Dermis microvascular lymphatic vessel endothelial cell (primary cell): ENCODE results near the gene KLF16. TPM values are rescaled to one million over a fixed set of nuclear protein-coding genes. Genes with fewer than 3 reads are reported as not detected.
"Not testable (repeated sequence)": the region's sequence is repeated elsewhere in the genome, so short reads cannot be mapped to it uniquely, and the experiment has no call there.

Experiments used
- DNase-seq, 2 donors: peaks; one replicate each; pipeline versions ENCODE4 v3.0.0 to v3.0.0-alpha.2; 2010; ENCODE audit warnings: low read depth in 2 of 2
- total RNA-seq: library from RNA; depleted of rRNA; stranded (reverse); fragments of >200 nt; gene quantifications from 2 replicates; pipeline ENCODE4 v1.2.1, GENCODE V29; 2014

Gene KLF16
- total RNA-seq, result 3.7 and 6.7 TPM in 2 replicates

DNA sequence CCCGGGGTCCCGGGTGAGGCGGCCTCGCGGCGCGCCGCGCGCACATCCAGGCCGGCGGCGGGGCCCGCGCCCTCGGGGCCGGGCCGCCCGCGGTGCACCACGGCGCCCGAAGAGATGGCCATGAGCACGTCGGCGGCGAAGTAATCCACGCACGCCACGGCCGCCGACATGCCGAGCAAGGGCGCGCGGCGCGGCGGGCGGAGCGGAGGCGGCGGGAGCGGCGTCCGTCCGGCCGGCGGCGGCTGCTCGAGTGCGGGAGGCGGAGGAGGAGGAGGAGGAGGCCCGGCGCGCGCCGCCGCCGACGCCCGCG, at the start of gene KLF16:
Gene KLF16, minus strand, starts transcription at position 252 of the 310 bp plus-strand sequence. Its CDS starts 82 bp downstream, at position 170.
- DNase-seq, result no peak

DNA sequence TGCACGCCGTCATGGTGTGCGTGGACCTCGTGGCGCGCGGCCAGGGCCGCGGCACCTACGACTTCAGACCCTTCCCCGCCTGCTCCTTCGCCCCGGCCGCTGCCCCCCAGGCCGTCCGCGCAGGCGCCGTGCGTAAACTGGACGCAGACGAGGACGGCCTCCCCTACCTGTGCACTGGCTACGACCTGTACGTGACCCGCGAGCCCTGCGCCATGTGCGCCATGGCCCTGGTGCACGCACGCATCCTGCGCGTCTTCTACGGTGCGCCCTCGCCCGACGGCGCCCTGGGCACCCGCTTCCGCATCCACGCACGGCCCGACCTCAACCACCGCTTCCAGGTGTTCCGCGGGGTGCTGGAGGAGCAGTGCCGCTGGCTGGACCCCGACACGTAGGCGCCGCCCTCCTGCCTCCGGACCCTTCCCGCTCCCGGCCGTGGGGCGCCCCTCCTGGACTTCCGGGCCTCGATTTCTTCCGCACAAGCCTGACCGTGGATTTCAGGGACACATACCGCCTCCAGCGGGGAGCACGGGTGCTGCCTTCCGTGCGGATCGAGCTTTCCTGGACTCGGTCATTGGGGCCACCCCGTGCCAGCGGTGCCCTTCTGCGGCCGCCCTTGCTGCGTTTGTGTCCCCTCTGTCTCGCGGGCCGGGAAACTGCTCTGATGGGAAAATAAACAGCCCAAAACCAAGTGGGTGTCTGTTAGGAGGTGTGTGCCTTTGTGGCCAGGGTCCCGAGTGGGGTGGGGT, 49.6 kb upstream of the KLF16 start:
- DNase-seq, result no peak

DNA sequence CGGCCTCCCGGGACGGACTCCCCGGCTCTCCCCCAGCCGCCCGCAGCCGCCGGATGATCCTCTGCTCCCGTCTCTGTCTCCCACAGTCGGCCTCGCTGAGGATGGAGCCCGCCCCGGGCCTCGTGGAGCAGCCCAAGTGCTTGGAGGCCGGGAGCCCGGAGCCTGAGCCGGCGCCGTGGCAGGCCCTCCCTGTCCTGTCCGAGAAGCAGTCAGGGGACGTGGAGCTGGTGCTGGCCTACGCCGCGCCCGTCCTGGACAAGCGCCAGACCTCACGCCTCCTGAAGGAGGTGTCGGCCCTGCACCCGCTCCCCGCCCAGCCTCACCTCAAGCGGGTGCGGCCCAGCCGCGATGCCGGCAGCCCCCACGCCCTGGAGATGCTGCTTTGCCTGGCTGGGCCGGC, 48.6 kb upstream of the KLF16 start:
- DNase-seq, result no peak

DNA sequence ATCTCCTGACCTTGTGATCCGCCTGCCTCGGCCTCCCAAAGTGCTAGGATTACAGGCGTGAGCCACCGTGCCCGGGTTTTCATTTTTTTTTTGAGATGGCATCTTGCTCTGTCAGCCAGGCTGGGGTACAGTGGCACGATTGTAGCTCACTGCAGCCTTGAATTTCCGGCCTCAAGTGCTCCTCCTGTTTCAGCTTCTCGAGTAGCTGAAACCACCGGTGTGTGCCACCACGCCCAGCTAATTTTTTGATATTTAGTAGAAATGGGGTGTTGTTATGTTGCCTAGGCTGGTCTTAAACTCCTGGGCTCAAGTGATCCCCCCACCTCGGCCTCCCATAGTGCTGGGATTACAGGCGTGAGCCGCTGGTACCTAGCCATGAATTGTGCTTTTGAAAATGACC, 47.7 kb upstream of the KLF16 start:
- DNase-seq, result no peak

DNA sequence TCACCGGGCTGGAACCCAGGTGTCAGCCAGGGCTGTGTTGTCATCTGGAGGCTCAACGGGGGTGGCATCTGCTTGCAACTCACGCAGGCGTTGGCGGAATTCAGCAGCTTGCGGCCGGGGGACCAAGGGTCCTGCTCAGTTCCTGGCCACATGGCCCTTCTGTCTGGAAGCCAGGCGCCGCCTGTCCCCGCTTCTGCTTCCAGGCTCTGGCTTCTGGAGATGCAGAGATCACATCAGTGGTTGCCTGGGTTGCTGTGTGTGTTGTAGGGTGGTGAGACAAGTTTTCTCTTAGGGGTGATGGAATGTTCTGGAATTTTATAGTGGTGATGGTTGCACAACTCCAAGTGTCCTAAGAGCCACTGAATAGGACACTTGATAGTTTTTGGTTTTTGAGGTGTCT, 46.8 kb upstream of the KLF16 start:
- DNase-seq, result no peak

DNA sequence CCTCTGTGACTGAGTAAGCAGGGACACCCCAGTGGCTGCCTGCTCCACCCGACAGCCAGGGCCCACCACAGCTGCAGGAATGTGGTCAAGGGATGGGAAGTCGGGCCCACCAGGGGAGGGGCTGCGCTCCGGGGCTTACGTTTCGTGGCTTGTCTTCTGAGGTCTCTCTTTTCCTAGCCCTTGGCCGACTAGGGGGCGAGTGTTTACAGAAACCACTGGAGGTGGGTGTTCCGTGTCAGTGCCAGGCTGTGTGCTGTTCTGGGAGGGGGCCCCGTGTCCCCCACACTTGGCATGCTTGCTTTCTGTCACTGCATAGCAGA, 46.3 kb upstream of the KLF16 start:
- no peak for DNase-seq

DNA sequence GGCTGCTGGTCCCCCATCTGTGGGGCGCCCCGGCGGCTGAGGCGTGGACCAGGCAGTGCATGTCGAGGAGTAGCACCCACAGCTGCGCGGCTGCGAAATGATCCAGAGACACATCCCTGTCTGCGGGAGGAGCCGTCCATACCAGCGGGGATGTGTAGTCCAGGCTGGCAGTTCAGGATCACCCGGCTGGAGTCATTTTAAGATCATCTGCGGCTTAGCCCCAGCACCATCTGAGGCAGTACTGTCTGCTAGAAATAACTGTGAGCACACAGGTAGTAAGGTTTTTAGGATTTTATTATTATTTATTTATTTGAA, 44.9 kb upstream of the KLF16 start:
- no peak for DNase-seq

DNA sequence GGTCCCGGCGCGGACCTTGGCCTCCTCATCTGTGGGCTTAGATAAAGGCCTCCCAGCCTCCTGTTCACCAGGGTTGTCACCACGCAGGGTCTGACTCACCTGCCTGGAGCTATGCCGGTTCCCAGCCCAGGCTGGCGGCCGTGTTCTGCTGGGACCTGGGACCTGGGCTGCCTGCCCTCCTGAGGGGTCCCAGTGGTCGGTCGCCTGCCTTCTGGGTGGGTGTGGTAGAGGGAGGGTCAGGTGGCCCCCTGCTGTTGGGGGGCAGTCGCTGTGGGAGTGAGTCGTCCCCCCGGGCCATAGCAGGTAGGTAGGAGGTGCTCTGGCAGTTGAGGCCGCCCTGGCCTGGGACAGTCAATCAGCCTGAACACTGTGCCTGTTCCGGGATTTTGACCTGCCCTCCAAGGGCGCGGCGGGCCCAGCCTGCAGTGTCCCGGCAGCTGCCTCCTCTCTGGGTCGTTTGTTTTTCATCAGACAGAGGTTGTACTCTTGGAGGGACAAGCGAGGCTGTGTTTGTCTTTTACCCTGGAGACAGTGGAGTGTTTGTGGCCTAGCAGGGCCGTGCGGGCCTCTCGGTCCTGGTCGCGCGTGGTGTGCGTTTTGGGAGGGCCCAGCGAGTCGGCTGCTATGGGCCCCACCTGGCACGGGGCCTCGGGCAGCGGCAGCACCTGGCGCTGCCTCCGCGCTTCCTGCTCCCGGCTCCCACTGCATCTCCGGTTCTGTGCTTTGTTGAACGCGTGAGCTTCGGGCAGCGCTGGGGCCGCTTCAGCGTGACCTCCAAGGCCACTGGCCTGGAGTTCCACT, 44.4 kb upstream of the KLF16 start:
- DNase-seq, result no peak

DNA sequence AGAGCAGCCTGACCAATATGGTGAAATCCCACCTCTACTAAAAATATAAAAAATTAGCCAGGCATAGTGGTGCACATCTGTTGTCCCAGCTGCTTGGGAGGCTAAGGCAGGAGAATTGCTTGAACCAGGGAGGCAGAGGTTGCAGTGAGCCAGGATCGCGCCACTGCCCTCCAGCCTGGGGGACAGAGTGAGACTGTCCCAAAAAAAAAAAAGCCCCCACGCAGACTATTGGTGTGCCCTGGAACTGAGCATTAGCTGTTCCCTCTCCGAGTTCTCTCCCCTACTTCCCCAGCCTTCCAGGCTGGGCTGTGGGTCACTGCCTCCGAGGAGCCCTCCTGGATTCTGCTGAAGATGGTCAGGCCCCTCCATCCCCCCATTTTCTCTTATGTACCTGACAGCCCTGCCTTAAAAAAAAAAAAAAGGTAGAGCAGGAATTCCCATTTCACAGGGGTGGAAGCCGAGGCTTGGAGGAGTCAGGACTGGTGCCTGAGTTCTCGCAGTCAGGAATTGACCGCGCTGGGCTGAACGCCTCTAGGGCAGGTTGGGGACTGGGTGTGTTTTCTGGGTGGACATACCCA, 43.7 kb upstream of the KLF16 start:
- no peak for DNase-seq

DNA sequence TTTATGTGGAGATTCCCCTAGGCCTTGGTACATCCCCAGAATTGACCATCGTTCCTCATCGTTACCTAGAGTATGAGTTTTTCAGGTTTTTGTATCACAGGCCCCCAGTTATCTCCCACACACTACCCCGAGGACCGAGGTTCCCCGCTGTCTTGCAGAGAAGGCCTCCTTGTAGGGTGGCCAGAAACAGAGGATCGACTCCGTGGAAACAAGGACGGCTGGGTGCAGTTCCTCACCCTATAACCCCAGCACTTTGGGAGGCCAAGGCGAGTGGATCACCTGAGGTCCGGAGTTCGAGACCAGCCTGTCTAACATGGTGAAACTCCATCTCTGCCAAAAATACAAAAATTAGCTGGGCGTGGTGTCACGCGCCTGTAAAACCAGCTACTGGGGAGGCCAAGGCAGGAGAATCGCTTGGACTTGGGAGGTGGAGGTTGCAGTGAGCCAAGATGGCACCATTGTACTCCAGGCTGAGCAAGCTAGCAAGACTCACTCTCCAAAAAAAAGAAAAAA, 42.5 kb upstream of the KLF16 start:
- DNase-seq, result no peak

DNA sequence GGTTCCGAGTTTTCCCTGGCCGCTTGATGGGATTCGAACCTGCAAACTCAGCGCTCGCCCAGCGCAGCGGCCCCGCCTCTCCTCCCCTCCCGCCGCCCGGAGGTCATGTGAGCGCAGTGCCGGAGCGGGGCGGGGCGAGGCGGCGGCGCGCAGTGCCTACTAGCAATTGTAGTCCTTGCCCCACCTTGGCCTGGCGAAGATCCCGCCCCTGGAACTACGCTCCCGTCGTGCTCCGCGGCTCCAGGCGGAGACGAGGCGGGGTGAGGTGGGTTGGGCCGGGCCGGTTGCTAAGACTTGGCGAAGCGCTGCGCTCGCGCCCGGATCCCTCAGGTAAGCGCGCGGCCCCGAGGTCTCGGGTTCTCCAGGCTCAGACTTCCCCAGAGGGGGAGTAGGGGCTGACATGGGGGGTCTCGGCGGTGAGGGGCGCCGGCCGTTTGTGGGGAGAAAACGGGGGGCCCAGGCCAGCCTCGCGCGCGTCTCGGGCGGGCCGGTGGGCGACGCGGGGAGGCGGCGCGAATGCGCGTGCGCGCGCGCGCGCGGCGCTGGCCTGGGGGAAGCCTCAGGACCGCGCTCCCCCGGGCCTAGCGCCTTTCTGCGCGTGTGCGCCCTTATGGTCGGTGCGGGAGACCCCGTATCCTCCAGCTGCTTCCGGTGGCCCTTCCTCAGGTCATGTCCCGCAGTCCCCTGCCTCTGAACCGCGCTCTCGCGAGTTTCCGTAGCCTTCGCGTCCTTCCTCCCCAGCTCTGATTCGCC, 41.9 kb upstream of the KLF16 start, which contains the start of the genes ADAT3 and SCAMP4:
Gene ADAT3, plus strand, starts transcription at position 290 of the 753 bp plus-strand sequence. CDS start 6,649 bp downstream, outside the sequence.
Gene SCAMP4, plus strand, starts transcription at position 290 of the 753 bp plus-strand sequence. CDS start 9,621 bp downstream, outside the sequence.
- DNase-seq, result peak; percentile 96 to 99

DNA sequence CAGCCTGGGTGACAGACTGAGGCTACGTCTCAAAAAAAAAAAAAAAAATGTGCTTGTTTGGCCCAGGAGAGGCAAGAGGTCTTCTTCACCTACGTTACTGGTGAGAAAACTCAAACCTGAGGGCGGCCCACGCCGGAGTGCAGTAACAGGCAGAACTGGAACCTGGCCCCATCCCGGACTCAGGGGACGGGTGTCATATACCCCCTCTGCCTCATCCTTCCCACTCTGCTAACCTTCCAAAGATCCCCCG, 41.4 kb upstream of the KLF16 start:
- no peak for DNase-seq

DNA sequence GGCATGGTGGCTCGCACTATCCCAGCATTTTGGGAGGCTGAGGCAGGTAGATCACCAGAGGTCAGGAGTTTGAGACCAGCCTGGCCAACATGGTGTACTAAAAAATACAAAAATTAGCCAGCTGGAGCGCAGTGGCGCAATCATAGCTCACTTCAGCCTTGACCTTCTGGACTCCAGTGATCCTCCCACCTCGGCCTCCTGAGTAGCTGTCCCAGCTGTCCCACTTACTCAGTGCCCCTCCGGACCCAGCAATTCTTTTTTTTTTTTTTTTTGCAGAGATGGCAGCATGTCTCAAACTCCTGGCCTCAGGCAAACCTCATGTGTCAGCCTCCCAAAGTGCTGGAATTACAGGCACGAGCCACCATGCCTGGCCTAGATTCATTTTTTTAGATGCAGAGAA, 39.5 kb upstream of the KLF16 start:
- no peak for DNase-seq

DNA sequence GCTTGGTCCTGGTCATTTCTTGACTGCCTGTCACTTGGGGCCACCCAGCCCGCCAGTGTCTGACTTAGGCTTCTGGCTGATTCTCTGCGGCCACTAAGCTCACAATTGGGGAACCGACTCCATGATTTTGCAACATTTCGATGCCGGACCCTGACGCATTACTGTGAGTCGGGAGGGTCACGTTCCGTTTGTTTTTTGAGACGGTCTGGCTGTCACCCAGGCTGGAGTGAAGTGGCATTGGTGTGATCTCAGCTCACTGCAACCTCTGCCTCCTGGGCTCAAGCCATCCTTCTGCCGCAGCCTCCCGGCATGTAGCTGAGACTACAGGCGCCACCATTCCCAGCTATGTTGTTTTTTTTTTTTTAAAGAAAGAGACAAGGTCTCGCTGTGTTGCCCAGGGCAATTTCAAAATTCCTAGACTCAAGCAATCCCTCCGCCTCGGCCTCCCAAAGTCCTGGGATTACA, 38.6 kb upstream of the KLF16 start:
- DNase-seq, result no peak

DNA sequence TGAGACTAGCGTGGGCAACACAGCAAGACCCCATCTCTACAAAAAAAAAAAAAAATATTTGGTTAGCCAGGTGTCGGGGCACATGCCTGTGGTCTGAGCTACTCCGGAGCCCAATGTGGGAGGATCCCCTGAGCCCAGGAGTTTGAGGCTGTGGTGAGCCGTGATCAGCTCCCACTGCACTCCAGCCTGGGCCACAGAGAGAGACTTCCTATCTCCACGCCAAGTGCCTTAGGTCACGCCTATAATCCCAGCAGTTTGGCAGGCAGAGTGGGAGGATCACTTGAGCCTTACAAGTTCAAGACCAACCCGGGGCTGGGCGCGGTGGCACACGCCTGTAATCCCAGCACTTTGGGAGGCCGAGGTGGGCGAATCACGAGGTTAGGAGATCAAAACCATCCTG, 33.1 kb upstream of the KLF16 start:
- no peak for DNase-seq

DNA sequence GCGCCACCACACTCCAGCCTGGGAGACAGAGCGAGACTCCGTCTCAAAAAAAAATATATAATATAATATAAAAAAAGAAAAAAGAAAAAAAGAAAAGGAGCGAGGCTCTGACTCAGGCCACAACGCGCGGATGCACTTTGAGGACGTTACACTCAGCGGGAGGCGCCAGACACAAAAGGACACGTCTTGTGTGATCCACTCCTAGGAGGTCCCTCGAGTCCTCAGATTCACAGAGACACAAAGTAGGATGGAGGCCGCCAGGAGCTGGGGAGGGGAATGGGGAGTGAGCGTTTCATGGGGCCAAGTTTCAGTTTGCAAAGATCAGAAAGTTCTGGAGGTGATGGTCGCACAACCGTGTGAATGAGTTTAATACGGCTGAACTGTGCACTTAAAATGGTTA, 30.4 kb upstream of the KLF16 start:
- DNase-seq, result no peak

DNA sequence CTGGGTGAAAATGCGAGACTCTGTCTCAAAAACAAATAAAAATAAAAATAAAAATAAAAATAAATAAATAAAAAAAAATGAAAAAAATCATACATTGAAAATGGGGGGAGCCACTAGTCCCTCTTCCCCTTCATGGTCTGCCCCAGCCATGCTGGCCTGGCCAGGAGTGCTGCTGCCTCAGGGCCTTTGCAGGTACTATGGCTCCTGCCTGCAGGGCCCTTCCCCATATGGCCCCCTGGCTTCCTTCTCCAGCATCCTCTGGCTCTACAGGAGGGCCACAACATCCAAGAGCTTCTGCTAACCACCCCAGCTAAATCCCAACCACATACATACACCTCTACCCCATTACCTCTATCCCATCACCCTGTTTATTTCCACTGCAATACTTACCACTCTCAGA, 26.5 kb upstream of the KLF16 start:
- no peak for DNase-seq

DNA sequence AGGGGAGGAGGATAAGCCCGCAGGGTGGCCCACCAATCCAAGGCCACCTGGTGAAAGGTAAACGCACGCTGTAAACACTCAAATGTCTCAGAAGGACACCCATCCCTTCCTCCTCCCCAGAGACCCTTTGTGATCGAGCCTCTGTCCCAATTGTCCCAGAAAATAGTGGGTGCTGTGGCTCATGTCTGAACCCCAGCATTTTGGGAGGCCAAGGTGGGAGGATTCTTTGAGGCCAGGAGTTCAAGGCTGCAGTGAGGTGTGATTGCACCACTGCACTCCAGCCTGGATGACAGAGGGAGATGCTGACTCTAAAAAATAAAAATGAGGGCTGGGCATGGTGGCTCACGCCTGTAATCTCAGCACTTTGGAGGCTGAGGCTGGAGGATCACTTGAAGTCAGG, 25.0 kb upstream of the KLF16 start:
- no peak for DNase-seq

DNA sequence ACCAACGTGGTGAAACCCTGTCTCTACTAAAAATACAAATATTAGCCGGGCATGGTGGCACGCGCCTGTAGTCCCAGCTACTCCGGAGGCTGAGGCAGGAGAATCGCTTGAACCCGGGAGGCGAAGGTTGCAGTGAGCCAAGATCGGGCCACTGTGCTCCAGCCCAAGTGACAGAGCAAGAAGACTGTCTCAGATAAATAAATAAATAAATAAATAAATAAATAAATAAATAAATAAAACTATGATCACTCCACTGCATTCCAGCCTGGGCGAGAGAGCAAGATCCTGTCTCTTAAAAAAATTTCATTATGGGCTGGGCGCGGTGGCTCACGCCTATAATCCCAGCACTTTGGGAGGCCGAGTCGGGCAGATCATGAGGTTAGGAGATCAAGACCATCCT, 23.0 kb upstream of the KLF16 start:
- not testable (repeated sequence) for DNase-seq

DNA sequence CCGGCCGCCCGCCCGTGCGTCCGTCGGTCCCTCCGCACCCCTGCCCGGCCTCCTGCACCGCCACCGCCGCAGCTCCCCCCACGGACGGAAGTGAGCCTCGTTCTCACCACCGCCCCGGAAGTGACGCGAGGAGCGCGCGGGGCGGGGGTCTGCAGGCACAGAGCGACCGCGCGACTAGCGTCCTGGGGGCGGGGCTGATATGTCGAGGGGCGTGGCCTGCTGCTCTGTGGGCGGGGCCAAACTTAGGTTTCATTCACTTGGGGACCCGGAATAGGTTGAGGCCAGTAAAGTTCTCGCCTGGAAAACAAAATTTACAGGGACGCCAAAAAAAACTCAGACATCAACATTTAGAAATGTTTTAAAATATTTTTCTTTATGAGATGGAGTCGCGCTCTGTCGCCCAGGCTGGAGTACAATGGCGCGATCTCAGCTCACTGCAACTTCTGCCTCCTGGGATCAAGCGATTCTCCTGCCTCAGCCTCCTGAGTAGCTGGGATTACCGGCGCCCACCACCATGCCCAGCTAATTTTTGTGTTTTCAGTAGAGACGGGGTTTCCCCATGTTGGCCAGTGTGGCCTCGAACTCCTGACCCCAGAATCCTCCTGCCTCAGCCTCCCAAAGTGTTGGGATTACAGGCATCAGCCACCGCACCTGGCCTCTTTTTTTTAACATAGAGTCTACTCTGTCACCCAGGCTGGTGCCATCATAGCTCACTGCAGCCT, 22.2 kb upstream of the KLF16 start, which contains the start of gene ABHD17A:
Gene ABHD17A, minus strand, starts transcription at position 99 of the 722 bp plus-strand sequence. CDS start 3,930 bp downstream, outside the sequence.
- peak; percentile 78 to 94 for DNase-seq

DNA sequence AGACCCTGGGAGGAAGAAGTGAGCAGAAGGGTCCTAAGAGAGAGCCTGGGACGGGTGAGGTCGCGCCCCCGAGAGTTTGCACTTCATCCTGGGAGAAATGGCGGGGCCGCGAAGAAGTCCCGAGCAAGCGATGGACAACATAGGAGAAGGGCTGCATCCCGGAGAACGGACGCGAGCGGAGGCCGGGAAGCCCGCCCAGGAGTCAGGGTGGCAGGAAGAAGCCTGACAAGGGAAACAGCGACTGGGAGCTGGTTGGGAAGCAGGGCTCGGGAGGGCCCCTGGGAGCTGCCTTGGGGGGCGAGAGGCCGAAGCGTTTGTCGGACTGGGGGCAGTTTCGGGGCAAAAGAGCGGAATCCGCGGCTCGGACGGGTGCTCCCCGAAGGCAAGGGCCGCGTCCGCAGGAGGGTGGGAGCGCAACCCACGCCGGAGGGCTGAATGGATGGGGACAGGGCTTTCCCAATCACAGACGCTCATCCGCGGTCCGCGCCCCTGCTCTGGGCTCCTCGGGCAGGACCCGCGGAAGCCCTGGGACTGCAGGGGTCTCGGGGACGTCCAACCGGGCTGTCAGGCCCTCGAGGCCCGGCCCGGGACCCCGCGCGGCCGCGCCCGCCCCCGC, 21.4 kb upstream of the KLF16 start:
- peak in 1 of 2 donors; percentile 34 for DNase-seq
